GM12878 (cell line): ENCODE data around the gene SNAI3. TPM values are rescaled to one million over a fixed set of nuclear protein-coding genes. Genes with fewer than 3 reads are reported as not detected.

Experiments used
- ATAC-seq: fragments of 200-7000 bp; cut with Tn5 transposase; 3 replicates; pipeline ENCODE4 v1.9.1; 2020; ENCODE audit warnings: mild to moderate bottlenecking, moderate library complexity
- BruUV-seq: library from RNA; stranded (reverse); fragments of 400-500 nt; replicated peaks from 2 replicates; lab custom pipeline; 2021; lab: Mats Ljungman, UMichigan
- CTCF ChIA-PET: fragments of 300-600 bp; sonication (Branson Sonifier 250); formaldehyde crosslinking; extraction: SDS; loops from one replicate; lab custom pipeline; 2021; ENCODE audit warnings: inconsistent platforms; lab: Yijun Ruan, JAX
- POLR2A ChIA-PET: fragments of 350-600 bp; formaldehyde crosslinking; extraction: SDS; loops from one replicate; lab custom pipeline; 2021; ENCODE audit warnings: inconsistent platforms; lab: Charles Lee
- RAD21 ChIA-PET: fragments of 300-600 bp; sonication (Branson Sonifier 250); formaldehyde crosslinking; loops from one replicate; lab custom pipeline; 2023; ENCODE audit warnings: antibody characterized with exemption; ENCODE audit not compliant: unreplicated experiment; lab: Charles Lee
- SMC1A ChIA-PET: fragments of 300-600 bp; sonication (Branson Sonifier 250); formaldehyde crosslinking; loops from one replicate; lab custom pipeline; 2023; ENCODE audit not compliant: unreplicated experiment, uncharacterized antibody; lab: Charles Lee
- DNase-seq: peaks from one replicate; pipeline ENCODE4 v3.0.0-alpha.2; 2011; ENCODE audit warnings: low read depth, low spot score
- FAIRE-seq: peaks from 3 replicates; lab custom pipeline; 2011; peaks lifted over from hg19 to GRCh38; lab: Jason Lieb, UNC
- H2AFZ ChIP-seq: 2 replicates; pipeline ENCODE4 v1.6.0; 2011; ENCODE audit warnings: low read depth, low read length, control low read depth; ENCODE audit not compliant: control insufficient read depth
- H3K27ac ChIP-seq: 2 replicates; pipeline ENCODE4 v1.5.1; 2011; ENCODE audit warnings: control low read depth; ENCODE audit not compliant: control insufficient read depth, insufficient read depth
- H3K27me3 ChIP-seq, 2 experiments: replicated peaks in 1 of 2; 2 replicates each; pipeline versions ENCODE4 v1.6.0 to v1.6.1; 2011; ENCODE audit warnings: low read length in 1 of 2; ENCODE audit not compliant: control insufficient read depth in 2 of 2, insufficient read depth in 2 of 2
- H3K36me3 ChIP-seq, 2 experiments: 2 replicates each; pipeline ENCODE4 v1.5.1; 2011; ENCODE audit warnings: low read length in 1 of 2; ENCODE audit not compliant: control insufficient read depth in 2 of 2, insufficient read depth in 2 of 2
- H3K4me1 ChIP-seq: 2 replicates; pipeline ENCODE4 v1.6.1; 2011; ENCODE audit warnings: mild to moderate bottlenecking, low read length, moderate library complexity, mixed read lengths; ENCODE audit not compliant: control insufficient read depth, insufficient read depth
- H3K4me2 ChIP-seq: 2 replicates; pipeline ENCODE4 v1.6.0; 2011; ENCODE audit warnings: control low read depth; ENCODE audit not compliant: control insufficient read depth, insufficient read depth
- H3K4me3 ChIP-seq: fragments of 200-600 bp; sonication (generic); 2 replicates; pipeline ENCODE4 v1.5.1; 2016
- H3K79me2 ChIP-seq: 2 replicates; pipeline ENCODE4 v1.6.0; 2011; ENCODE audit warnings: low read length; ENCODE audit not compliant: control insufficient read depth, insufficient read depth
- H3K9ac ChIP-seq: 2 replicates; pipeline ENCODE4 v1.8.0; 2011; ENCODE audit warnings: low read length, control low read depth, mixed read lengths; ENCODE audit not compliant: control insufficient read depth, insufficient read depth
- H3K9me3 ChIP-seq: replicated peaks from 3 replicates; pipeline ENCODE4 v1.5.1; 2011; ENCODE audit warnings: mild to moderate bottlenecking, low read length; ENCODE audit not compliant: control insufficient read depth, insufficient read depth
- H4K20me1 ChIP-seq: 2 replicates; pipeline ENCODE4 v1.6.0; 2011; ENCODE audit not compliant: control insufficient read depth, insufficient read depth
- ATF3 ChIP-seq: IDR thresholded peaks from 2 replicates; pipeline ENCODE4 v1.6.1; 2011; ENCODE audit warnings: low read depth, mild to moderate bottlenecking, low read length, moderate library complexity, borderline replicate concordance; ENCODE audit errors: extremely low read depth
- E4F1 ChIP-seq: fragments of 450-650 bp; IDR thresholded peaks from 2 replicates; pipeline ENCODE4 v1.6.1; 2018; ENCODE audit warnings: borderline replicate concordance, mild to moderate bottlenecking; ENCODE audit not compliant: partially characterized antibody
- HDGF ChIP-seq: fragments of 450-650 bp; IDR thresholded peaks from 2 replicates; pipeline ENCODE4 v1.6.1; 2016; ENCODE audit warnings: antibody characterized with exemption
- IRF4 ChIP-seq: IDR thresholded peaks from 2 replicates; pipeline ENCODE4 v1.6.1; 2011; ENCODE audit warnings: low read depth, low read length
- KLF5 ChIP-seq: fragments of 450-650 bp; IDR thresholded peaks from 2 replicates; pipeline ENCODE4 v1.6.1; 2014; ENCODE audit warnings: mild to moderate bottlenecking; ENCODE audit not compliant: partially characterized antibody
- MTA3 ChIP-seq: IDR thresholded peaks from 2 replicates; pipeline ENCODE4 v1.6.1; 2012; ENCODE audit warnings: low read length, inconsistent platforms, borderline replicate concordance
- NR2F1 ChIP-seq: fragments of 450-650 bp; conservative IDR thresholded peaks from 2 replicates; pipeline ENCODE4 v1.6.1; 2017; ENCODE audit warnings: mild to moderate bottlenecking
- TARDBP ChIP-seq: IDR thresholded peaks from 2 replicates; pipeline ENCODE4 v1.6.1; 2016; ENCODE audit warnings: borderline replicate concordance
- ZBTB33 ChIP-seq: fragments of 450-650 bp; IDR thresholded peaks from 2 replicates; pipeline ENCODE4 v1.6.1; 2017; ENCODE audit warnings: mild to moderate bottlenecking
- ZNF274 ChIP-seq: IDR thresholded peaks from one replicate; pipeline ENCODE4 v1.8.0; 2011; ENCODE audit not compliant: insufficient read length, insufficient read depth
- WGBS: methylation state at CpG from one replicate; pipeline ENCODE4 v1.1.6; 2016; ENCODE audit warnings: low lambda C conversion rate; ENCODE audit not compliant: insufficient replicate concordance, insufficient coverage; ENCODE audit errors: missing lambda C conversion rate; 5-methylcytosine and 5-hydroxymethylcytosine counted together
- in situ Hi-C: fragments of 300-500 bp; cut with MboI; formaldehyde crosslinking; loops from 9 replicates; pipeline ENCODE4 v1.14.3; 2018; ENCODE audit warnings: mixed read lengths
- intact Hi-C: fragments of 100-400 bp; cut with micrococcal nuclease; formaldehyde crosslinking; loops from one replicate; pipeline ENCODE4 v1.14.2; 2022; ENCODE audit not compliant: unreplicated experiment
- polyA plus RNA-seq, 11 experiments: library from polyadenylated mRNA; depleted of rRNA in 4 of 11; unstranded in 6 of 11; stranded (reverse) in 5 of 11; fragments of >200 nt; fragmentation: Nextera tagmentation in 4 of 11; fragmentation: Illumina TruSeq in 1 of 11; extraction: Ambion mirVana in 4 of 11; extraction: Trizol in 1 of 11; gene quantifications; 1 replicate in 1 of 11; 2 replicates in 10 of 11; pipeline versions ENCODE4 v1.2.1 to v1.2.3, GENCODE V29; 2011 to 2016; ENCODE audit warnings: inconsistent platforms in 2 of 11, missing spikeins in 2 of 11, low read depth in 1 of 11
- total RNA-seq, 4 experiments: library from RNA; depleted of rRNA in 3 of 4; stranded (reverse); fragments of >200 nt in 3 of 4; fragmentation: Illumina TruSeq in 1 of 4; extraction: Trizol in 1 of 4; gene quantifications; 2 replicates each; pipeline versions ENCODE4 v1.2.1 to v1.2.3, GENCODE V29; 2013 to 2021

SNAI3 gene
- total and polyA plus RNA-seq, 10 of the 15 experiments (the other 5 are each of a cell fraction or from before 2014, with no cell fraction given), result 0.21 to 7.4 (median 3.0) TPM

GRCh38 chr16:88697116-88697830, 11.0 kb upstream of the SNAI3 start:
- intact Hi-C loops, result no loop called here
- no peak overlapping the region for H3K4me3 ChIP-seq
- no peak overlapping the region for H2AFZ ChIP-seq
- BruUV-seq, result no TSS peak
- FAIRE-seq (no peak), DNase-seq (no peak), ATAC-seq (no peak)
- H3K27ac ChIP-seq, result no peak overlapping the region
- H3K9ac ChIP-seq, result no peak overlapping the region
- peaks cover 14% of the 10 kb centered on the region for H3K79me2 ChIP-seq
- H3K4me2 ChIP-seq, result no peak overlapping the region
- H3K4me1 ChIP-seq, result peaks cover 29% of the 10 kb centered on the region
- SMC1A ChIA-PET, result no interaction called here
- POLR2A ChIA-PET, result interaction anchor here (0.6 kb wide), 1 partner anchor 10 kb away, joined by 4 read pairs; no protein-coding TSS in a partner anchor
- in situ Hi-C loops, result no loop called here
- no peaks in the 10 kb centered on the region for H3K27me3 ChIP-seq
- CTCF ChIA-PET, result interaction anchor here (0.6 to 1.3 kb wide), 2 partner anchors 15 to 47 kb away, joined by 3 read pairs; no protein-coding TSS in a partner anchor
- H3K36me3 ChIP-seq, result peaks cover 0 to 7% of the 10 kb centered on the region in 2 experiments; a peak in 2 of 4 replicates
- TF ChIP-seq MTA3 (no peak), IRF4 (no peak), E4F1 (no peak), ZNF274 (no peak), TARDBP (no peak), ATF3 (no peak), ZBTB33 (no peak), KLF5 (no peak), HDGF (no peak), NR2F1 (no peak)
- WGBS, result 95% methylated on average over 45 of the region's 47 CpGs
- RAD21 ChIA-PET, result no interaction called here
- no peaks in the 10 kb centered on the region for H3K9me3 ChIP-seq
- no peaks in the 10 kb centered on the region for H4K20me1 ChIP-seq
